ENCODE data around the gene CEP164.

Gene CEP164

GRCh38 chr11:117462864-117463247 is 135.2 kb downstream of the CEP164 start:
- no peak for DNase-seq (ENCODE audit: low spot score)

Data from activated CD4-positive, alpha-beta T cell treated with anti-CD3 and anti-CD28 coated beads, Interleukin-2, Interleukin-4, amounts not matched to agents 100 ng/mL and 50 ng/mL, durations not matched to agents 16 hours and 8 hours (primary cell).